Breast epithelium (tissue), 3 donors: ENCODE data around the gene CEBPA.

Experiments used
- CTCF ChIP-seq, 3 donors: fragments of 450-650 bp; IDR thresholded peaks; one replicate each; pipeline ENCODE4 v1.5.1; 2016 to 2017; ENCODE audit warnings: antibody characterized with exemption in 3 of 3, mild to moderate bottlenecking in 3 of 3, moderate library complexity in 3 of 3
- POLR2A ChIP-seq: fragments of 450-650 bp; IDR thresholded peaks from one replicate; pipeline ENCODE4 v1.6.1; 2016; ENCODE audit warnings: antibody characterized with exemption, mild to moderate bottlenecking, moderate library complexity

GRCh38 chr19:33309826-33310225 lies 7.5 kb upstream of the CEBPA start:
- TF ChIP-seq CTCF (IDR thresholded peaks at IDR 0.05), result no peak
- TF ChIP-seq POLR2A, result no peak
